Fibroblast of pulmonary artery (primary cell): Measurements from ENCODE around the gene EGFL8.
"Not testable (repeated sequence)": the region's sequence is repeated elsewhere in the genome, so short reads cannot be mapped to it uniquely, and the experiment has no call there.

Experiments
- DNase-seq: peaks from one replicate; pipeline ENCODE4 v3.0.0-alpha.2; 2010; ENCODE audit warnings: low read depth
- H3K4me3 ChIP-seq: replicated peaks from 2 replicates; pipeline ENCODE4 v1.5.1; 2011; ENCODE audit warnings: low read depth, mild to moderate bottlenecking, control low read depth, low read length, moderate library complexity
- TF ChIP-seq, protein P1 (sequence below): IDR thresholded peaks from 2 replicates; pipeline ENCODE4 v1.5.1; 2011; ENCODE audit warnings: mild to moderate bottlenecking, control low read depth, low read length, inconsistent platforms; ENCODE audit errors: missing control alignments

The EGFL8 gene

DNA sequence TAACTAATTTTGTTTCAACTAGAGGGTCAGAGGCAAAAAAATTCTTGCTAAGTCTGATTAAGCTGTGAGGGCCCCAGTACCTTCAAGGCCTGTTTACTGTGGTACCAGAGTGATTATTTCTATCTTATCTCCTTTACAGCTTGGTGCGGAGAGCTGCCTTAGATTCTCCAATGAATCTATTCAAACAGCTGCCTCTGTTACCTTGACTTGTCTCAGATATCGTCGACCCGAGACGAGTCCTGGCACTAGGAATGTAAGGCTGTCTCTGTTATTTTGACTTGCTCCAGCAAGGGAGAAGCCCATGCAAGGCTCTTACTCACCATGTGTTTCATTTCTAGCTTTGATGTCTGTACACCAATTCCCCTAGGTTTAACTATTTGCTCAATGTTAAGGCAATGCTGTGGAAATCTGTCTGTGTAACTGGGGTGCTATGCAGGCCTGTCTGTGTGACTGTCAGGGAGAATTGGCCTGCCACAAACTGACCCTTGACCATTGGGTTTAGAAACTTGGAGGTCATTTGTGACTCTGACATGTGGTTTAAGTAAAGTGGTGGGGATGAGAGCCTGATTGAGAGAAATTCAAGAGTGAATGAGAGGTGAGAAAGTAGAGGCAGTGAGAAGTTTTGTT, 23.9 kb upstream of the EGFL8 start:
- DNase-seq = no peak
- H3K4me3 ChIP-seq = no peak overlapping the region
- TF ChIP-seq, protein P1, sequence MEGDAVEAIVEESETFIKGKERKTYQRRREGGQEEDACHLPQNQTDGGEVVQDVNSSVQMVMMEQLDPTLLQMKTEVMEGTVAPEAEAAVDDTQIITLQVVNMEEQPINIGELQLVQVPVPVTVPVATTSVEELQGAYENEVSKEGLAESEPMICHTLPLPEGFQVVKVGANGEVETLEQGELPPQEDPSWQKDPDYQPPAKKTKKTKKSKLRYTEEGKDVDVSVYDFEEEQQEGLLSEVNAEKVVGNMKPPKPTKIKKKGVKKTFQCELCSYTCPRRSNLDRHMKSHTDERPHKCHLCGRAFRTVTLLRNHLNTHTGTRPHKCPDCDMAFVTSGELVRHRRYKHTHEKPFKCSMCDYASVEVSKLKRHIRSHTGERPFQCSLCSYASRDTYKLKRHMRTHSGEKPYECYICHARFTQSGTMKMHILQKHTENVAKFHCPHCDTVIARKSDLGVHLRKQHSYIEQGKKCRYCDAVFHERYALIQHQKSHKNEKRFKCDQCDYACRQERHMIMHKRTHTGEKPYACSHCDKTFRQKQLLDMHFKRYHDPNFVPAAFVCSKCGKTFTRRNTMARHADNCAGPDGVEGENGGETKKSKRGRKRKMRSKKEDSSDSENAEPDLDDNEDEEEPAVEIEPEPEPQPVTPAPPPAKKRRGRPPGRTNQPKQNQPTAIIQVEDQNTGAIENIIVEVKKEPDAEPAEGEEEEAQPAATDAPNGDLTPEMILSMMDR = no peak

DNA sequence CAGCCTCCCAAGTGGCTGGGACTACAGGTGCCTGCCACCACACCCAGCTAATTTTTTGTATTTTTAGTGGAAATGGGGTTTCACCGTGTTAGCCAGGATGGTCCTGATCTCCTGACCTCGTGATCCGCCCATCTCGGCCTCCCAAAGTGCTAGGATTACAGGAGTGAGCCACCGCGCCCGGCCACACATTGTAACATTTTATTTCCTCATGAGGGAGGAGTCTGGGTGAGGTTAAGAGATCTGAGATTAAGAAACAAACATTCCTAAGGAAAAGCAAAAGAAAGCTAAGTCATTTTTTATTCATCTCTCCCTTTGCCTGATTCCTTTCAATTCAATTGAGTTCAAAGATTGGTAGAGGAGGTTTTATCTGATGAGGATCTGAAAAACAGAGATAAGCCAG, 20.2 kb upstream of the EGFL8 start:
- not testable (repeated sequence) for H3K4me3 ChIP-seq, DNase-seq

DNA sequence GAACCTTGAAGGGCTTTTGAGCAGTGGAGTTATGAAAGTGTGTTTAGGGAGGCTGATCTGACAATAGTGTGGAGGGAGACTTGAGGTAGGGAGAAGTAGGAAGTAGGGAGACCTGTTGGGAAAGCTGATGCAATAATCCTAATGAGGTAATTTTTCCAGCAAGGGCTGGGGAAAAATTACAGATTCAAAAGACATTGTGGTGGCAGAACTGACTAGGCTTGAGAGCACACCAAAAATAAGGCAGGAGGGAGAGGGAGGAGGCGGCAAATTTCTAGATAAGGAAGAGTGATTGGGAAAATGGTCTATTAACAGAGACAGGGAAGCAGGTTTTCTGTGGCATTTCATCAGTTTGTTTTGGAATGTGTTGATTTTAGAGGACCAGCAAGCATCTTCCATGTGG, 18.1 kb upstream of the EGFL8 start:
- no peak overlapping the region for H3K4me3 ChIP-seq
- no peak for DNase-seq
- TF ChIP-seq, protein P1 = no peak

DNA sequence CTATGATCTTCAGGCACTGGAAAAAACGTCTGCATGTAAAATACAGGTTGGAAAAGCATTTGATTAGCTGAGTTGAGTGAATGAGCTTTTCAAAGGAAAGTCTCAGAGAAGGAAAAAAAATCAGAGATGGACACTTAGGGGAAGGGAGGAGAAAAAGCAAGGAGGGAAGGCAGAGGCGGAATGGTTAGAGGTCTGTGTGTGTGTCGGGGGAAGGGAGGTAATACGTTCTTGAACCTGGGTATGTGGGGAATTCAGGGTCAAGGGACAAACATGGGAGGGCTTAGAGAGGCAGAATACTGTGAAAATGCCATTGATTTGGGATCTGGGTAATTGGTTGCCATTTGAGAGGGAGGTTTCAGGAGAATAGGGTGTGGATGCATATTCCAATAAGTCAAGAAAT, 17.7 kb upstream of the EGFL8 start:
- TF ChIP-seq, protein P1 = no peak
- DNase-seq = no peak
- H3K4me3 ChIP-seq = no peak overlapping the region

DNA sequence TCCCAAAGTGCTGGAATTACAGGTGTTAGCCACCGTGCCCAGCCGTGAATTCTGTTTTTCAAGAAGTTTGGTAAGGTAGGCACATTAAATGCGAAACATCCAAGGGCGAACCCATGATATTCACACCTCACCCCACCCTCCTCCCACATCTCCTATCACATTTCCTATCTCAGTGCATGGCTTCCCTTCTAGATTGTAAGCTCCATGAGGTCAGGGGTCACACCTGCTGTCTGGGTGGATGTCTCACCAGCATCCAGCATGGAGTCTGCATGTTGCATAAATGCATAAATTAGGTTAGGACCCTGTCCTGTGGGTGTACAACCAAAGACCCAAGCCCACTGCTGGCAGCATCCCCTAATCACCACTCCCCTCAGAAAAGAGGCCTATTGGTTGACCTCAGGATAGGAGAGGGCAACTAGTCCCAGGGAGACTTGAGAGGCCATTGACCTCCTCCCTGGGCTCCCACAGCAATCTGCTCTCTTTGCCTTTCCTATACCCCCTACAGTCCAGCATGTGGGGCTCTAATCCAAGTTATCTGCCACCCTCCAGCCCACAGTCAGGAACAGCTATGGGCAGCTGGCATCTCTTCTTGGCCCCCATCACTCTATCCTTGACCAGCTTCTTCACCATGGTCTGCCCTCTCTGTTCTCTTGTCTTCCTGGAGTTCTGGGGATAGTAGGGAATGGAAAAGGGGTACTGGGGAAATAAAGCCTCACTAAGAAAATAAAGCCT, 16.8 kb upstream of the EGFL8 start:
- DNase-seq = no peak
- TF ChIP-seq, protein P1 = no peak
- H3K4me3 ChIP-seq = no peak overlapping the region

DNA sequence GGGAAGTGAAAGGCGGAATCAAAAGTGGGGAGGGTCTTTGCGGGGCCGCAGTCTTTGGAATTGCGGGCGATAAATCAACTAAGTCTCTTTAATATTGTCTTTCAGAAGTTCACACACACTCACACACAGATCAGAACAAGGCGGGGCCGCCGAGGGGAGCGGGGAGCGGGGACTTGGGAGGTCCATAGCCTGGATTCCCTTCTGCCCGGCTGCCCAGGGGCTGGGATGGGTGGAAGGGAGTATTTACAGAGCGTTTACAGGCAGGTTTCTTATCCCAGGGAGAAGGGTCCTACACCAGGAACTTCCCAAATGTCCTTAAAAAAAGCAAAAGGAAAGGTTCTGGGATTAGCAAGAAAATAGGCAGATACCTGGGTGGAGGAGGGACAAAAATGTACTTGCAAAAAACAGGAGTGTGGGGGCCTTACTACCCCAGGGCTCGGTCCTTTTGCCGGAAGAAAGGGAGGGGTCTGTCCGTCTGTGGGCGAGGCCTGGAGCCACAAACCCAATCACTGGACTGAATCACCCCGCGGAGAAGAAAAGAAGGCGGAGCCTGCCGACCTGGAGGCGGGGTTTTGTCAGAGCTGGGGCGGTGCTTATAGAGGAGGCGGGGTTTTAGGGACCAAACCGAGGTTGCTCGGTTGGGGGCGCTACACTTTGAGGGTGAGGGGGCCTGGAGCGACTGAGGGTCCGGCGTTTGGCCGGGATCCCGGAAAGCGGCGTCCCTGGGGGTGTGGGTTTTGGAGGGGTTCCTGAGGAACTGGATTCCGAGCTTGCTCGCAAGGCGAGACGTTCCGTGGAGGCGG, 15.9 kb upstream of the EGFL8 start:
- DNase-seq = no peak
- no peak overlapping the region for H3K4me3 ChIP-seq
- TF ChIP-seq, protein P1 = no peak

DNA sequence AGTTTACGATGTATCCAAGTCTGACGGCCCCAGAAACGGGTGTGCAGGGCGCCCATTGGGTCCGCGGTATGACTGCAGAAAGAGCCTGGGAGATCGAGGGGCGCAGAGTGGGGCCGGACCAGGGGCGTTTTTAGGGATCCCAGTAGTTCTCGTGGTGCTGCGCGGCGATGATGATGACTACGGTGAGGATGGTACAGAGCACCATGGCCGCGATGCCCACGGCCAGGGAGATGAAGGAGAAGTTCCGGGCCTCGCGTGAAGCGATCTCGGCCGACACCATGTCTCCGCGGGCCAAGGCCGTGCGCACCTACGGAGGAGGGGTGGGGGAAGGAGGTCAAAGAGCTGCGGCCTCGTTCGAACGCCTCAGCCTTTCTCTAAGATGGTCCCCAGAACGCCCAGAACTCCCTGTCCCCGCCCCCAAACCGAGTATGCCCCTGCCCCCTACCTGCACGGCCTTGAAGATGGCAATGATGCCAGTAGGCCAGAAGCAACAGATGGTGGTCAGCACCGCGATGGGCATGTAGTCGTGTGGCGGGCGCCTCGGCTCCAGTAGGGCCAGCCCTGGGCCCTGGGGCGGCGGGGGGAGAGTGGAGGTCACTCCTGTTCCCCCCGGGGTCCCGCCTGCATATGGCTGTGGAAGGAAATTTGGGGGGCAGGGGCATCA, 15.2 kb upstream of the EGFL8 start:
- TF ChIP-seq, protein P1 = no peak
- DNase-seq = no peak
- H3K4me3 ChIP-seq = no peak overlapping the region
